Heart right ventricle (tissue), 16 donors: Measurements from ENCODE around the gene GPR32. TPM values are rescaled to one million over a fixed set of nuclear protein-coding genes. Genes with fewer than 3 reads are reported as not detected.
"Not testable (repeated sequence)": the region's sequence is repeated elsewhere in the genome, so short reads cannot be mapped to it uniquely, and the experiment has no call there.

Experiments
- ATAC-seq, 8 donors: fragments of 200-7000 bp; cut with Tn5 transposase; one replicate each; pipeline ENCODE4 v1.9.1; 2020; ENCODE audit warnings: mild to moderate bottlenecking in 8 of 8, moderate library complexity in 8 of 8, moderate number of reproducible peaks in 1 of 8
- DNase-seq, 2 donors: peaks; one replicate each; pipeline ENCODE4 v3.0.0-alpha.2; 2020
- H3K27ac ChIP-seq, 10 donors: fragments of 200-600 bp; sonication (generic) in 2 of 10; one replicate each; pipeline versions ENCODE4 v1.5.0 to v1.8.0; 2020 to 2022; ENCODE audit warnings: mild to moderate bottlenecking in 3 of 10
- H3K27me3 ChIP-seq, 7 donors: fragments of 200-600 bp; one replicate each; pipeline ENCODE4 v1.8.0; 2021 to 2022; ENCODE audit warnings: mild to moderate bottlenecking in 2 of 7
- H3K36me3 ChIP-seq, 9 donors: fragments of 200-600 bp; sonication (generic) in 1 of 9; one replicate each; pipeline versions ENCODE4 v1.5.0 to v1.8.0; 2020 to 2022; ENCODE audit warnings: mild to moderate bottlenecking in 2 of 9
- H3K4me1 ChIP-seq, 9 donors: fragments of 200-600 bp; sonication (generic) in 1 of 9; one replicate each; pipeline versions ENCODE4 v1.5.0 to v1.8.0; 2020 to 2022; ENCODE audit warnings: mild to moderate bottlenecking in 4 of 9
- H3K4me3 ChIP-seq, 10 donors: fragments of 200-600 bp; sonication (generic) in 2 of 10; one replicate each; pipeline versions ENCODE4 v1.5.0 to v1.8.0; 2020 to 2022; ENCODE audit warnings: mild to moderate bottlenecking in 7 of 10, moderate library complexity in 2 of 10
- H3K9me3 ChIP-seq, 11 donors: fragments of 200-600 bp in 10 of 11; sonication (generic) in 2 of 11; one replicate each; pipeline versions ENCODE4 v1.5.0 to v1.8.0; 2013 to 2022; ENCODE audit warnings: mild to moderate bottlenecking in 2 of 11, control low read depth in 1 of 11, moderate library complexity in 1 of 11
- CTCF ChIP-seq, 9 donors: fragments of 200-600 bp; sonication (generic) in 2 of 9; IDR thresholded peaks; one replicate each; pipeline versions ENCODE4 v1.5.0 to v1.8.0; 2021 to 2022; ENCODE audit warnings: antibody characterized with exemption in 9 of 9, mild to moderate bottlenecking in 5 of 9, moderate library complexity in 1 of 9
- WGBS, 2 donors: extraction: QIAGEN DNeasy Blood & Tissue Kit; methylation state at CpG; one replicate each; pipeline ENCODE4 v1.1.7; 2013; ENCODE audit warnings: inconsistent platforms in 1 of 2; 5-methylcytosine and 5-hydroxymethylcytosine counted together
- intact Hi-C, 10 donors: fragments of 100-400 bp; cut with DNase I; formaldehyde crosslinking; loops; one replicate each; pipeline versions ENCODE4 v1.11.1 to v1.14.2; 2022
- polyA plus RNA-seq, 2 donors: library from polyadenylated mRNA; stranded (reverse); fragments of 200-250 nt; gene quantifications; one replicate each; pipeline ENCODE4 v1.2.3, GENCODE V29; 2013
- total RNA-seq, 10 donors: library from RNA; stranded (reverse); fragmentation: NEBNext Ultra II Directional in 3 of 10; extraction: Animal tissue kit (Norgen Biotek cat#: 25700) in 3 of 10; gene quantifications; one replicate each; pipeline versions ENCODE4 v1.2.1 to v1.2.4, GENCODE V29; 2021 to 2023
- donor health status: Arrhythmogenic right ventricular cardiomyopathy.
- donor health status: ischemic (EF 13 %, LVEDD 7.1; RV severe dilation, severe dysfunction).
- donor health status: healthy with polysubstance abuse.
- donor health status: DM: no; HTN: yes; CAD: no.
- donor health status: DM: no; HTN: no; CAD: no.
- donor health status: ischemic (EF 25% LVEDD 6.9; RV normal size, moderate dysfunction).
- donor health status: ischemic (EF 25% LVEDD 5.7; RV mildly dilated, moderate dysfunction).
- donor health status: healthy.
- donor health status: DM: yes; HTN: yes; CAD: no.
- donor health status: Ischemic cardiomyopathy.
- donor health status: ischemic (EF 35%, LVEDD 5.7; RV mildly dilated, moderate dysfunction).
- donor health status: nonischemic (EF 11% LVEDD 7.7; RV severe dilation, severe dysfunction).
- donor health status: DM: yes; HTN: yes; CAD: no.
- donor health status: PGD.
- donor health status: ischemic (EF 29% LVEDD 5.4; RV normal size, mild dysfunction).
- donor health status: nonischemic (EF 23%, LVEDD 6.1; RV moderate dilation, normal function).

The GPR32 gene
- total and polyA plus RNA-seq, 12 donors = not detected

GRCh38 chr19:50753879-50754278 is 16.4 kb upstream of the GPR32 start:
- peaks cover 0 to 45% (median 17%) of the 10 kb centered on the region in 7 donors for H3K27me3 ChIP-seq
- WGBS, 2 donors = 74 to 81% methylated on average over 4 of the region's 4 CpGs
- H3K9me3 ChIP-seq = no peaks in the 10 kb centered on the region
- DNase-seq (no peak), ATAC-seq (no peak)
- H3K27ac ChIP-seq = no peak overlapping the region
- no peaks in the 10 kb centered on the region for H3K4me1 ChIP-seq
- no peak for TF ChIP-seq CTCF (IDR thresholded peaks at IDR 0.05)
- intact Hi-C loops = no loop called here
- H3K4me3 ChIP-seq = no peak overlapping the region
- H3K36me3 ChIP-seq = no peaks in the 10 kb centered on the region

- H3K9me3 ChIP-seq, intact Hi-C loops, ATAC-seq, H3K4me1 ChIP-seq, H3K36me3 ChIP-seq, H3K4me3 ChIP-seq, DNase-seq, H3K27ac ChIP-seq: not testable (repeated sequence)
- WGBS, 2 donors = 63 to 66% methylated on average over 8 of the region's 8 CpGs
- peaks cover 0 to 31% (median 12%) of the 10 kb centered on the region in 7 donors for H3K27me3 ChIP-seq
Measured at GRCh38 chr19:50756244-50756643, 14.0 kb upstream of the GPR32 start.

- DNase-seq, H3K4me1 ChIP-seq, H3K9me3 ChIP-seq, H3K4me3 ChIP-seq, intact Hi-C loops, ATAC-seq, H3K36me3 ChIP-seq, H3K27ac ChIP-seq: not testable (repeated sequence)
- peaks cover 0 to 28% (median 8%) of the 10 kb centered on the region in 7 donors for H3K27me3 ChIP-seq
- 94 to 96% methylated on average over 3 of the region's 3 CpGs for WGBS, 2 donors
Measured at GRCh38 chr19:50757624-50758023, 12.6 kb upstream of the GPR32 start.

- intact Hi-C loops, H3K4me3 ChIP-seq, ATAC-seq, H3K27ac ChIP-seq, H3K4me1 ChIP-seq, H3K9me3 ChIP-seq, DNase-seq, H3K36me3 ChIP-seq: not testable (repeated sequence)
- WGBS, 2 donors = 73 to 74% methylated on average over 17 to 18 of the region's 18 CpGs
- H3K27me3 ChIP-seq = peaks cover 0 to 29% (median 9%) of the 10 kb centered on the region in 7 donors
Measured at GRCh38 chr19:50759076-50759475, 11.2 kb upstream of the GPR32 start.

- H3K4me1 ChIP-seq = no peaks in the 10 kb centered on the region
- 71 to 83% methylated on average over 4 of the region's 4 CpGs for WGBS, 2 donors
- ATAC-seq (no peak), DNase-seq (no peak)
- TF ChIP-seq CTCF (IDR thresholded peaks at IDR 0.05) = no peak
- no peaks in the 10 kb centered on the region for H3K9me3 ChIP-seq
- H3K4me3 ChIP-seq = no peak overlapping the region
- H3K27ac ChIP-seq = no peak overlapping the region
- no peaks in the 10 kb centered on the region for H3K36me3 ChIP-seq
- H3K27me3 ChIP-seq = peaks cover 0 to 29% (median 7%) of the 10 kb centered on the region in 7 donors
- intact Hi-C loops = no loop called here
Measured at GRCh38 chr19:50759886-50760285, 10.4 kb upstream of the GPR32 start.

- WGBS, 2 donors = 52 to 60% methylated on average over 3 of the region's 3 CpGs
- H3K4me1 ChIP-seq, DNase-seq, ATAC-seq, H3K27ac ChIP-seq, H3K36me3 ChIP-seq, H3K9me3 ChIP-seq, intact Hi-C loops, H3K4me3 ChIP-seq: not testable (repeated sequence)
- H3K27me3 ChIP-seq = peaks cover 0 to 33% (median 8%) of the 10 kb centered on the region in 7 donors
Measured at GRCh38 chr19:50761501-50761900, 8.8 kb upstream of the GPR32 start.

- ATAC-seq, H3K27ac ChIP-seq, H3K9me3 ChIP-seq, DNase-seq, intact Hi-C loops, H3K36me3 ChIP-seq, H3K4me3 ChIP-seq, H3K4me1 ChIP-seq: not testable (repeated sequence)
- WGBS, 2 donors = 66 to 67% methylated on average over 9 to 13 of the region's 13 CpGs
- H3K27me3 ChIP-seq = peaks cover 0 to 44% (median 22%) of the 10 kb centered on the region in 7 donors
Measured at GRCh38 chr19:50763521-50763920, 6.7 kb upstream of the GPR32 start.
